ENCODE measurements around the gene CFAP74.

DNA sequence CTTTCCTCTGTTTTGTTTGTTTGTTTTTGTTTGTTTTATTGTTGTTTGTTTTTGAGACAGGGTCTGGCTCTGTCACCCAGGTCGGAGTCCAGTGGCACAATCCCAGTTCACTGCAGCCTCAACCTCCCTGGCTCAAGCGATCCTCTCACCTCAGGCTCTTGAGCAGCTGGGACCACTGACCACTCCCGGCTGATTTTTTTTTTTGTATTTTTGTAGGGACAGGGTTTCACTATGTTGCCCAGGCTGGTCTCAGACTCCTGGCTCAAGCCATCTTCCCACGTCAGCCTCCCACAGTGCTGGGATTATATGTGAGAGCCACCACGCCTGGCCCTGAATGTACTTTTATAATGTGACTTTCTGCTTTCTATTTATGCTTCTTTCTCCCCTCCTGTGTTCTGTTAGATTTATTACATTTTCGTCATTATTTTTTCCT, 93.5 kb downstream of the CFAP74 start:
- no peak for TF ChIP-seq EZH2 (IDR thresholded peaks at IDR 0.05; ENCODE audit: borderline replicate concordance, low read depth, low read length)
- TF ChIP-seq ZFX (CRISPR knock-in tag; IDR thresholded peaks at IDR 0.05) = no peak
- TF ChIP-seq COPS2 (conservative IDR thresholded peaks at IDR 0.05) = no peak
- TF ChIP-seq ZNF785 (CRISPR knock-in tag; IDR thresholded peaks at IDR 0.05) = no peak
- TF ChIP-seq, protein P1, sequence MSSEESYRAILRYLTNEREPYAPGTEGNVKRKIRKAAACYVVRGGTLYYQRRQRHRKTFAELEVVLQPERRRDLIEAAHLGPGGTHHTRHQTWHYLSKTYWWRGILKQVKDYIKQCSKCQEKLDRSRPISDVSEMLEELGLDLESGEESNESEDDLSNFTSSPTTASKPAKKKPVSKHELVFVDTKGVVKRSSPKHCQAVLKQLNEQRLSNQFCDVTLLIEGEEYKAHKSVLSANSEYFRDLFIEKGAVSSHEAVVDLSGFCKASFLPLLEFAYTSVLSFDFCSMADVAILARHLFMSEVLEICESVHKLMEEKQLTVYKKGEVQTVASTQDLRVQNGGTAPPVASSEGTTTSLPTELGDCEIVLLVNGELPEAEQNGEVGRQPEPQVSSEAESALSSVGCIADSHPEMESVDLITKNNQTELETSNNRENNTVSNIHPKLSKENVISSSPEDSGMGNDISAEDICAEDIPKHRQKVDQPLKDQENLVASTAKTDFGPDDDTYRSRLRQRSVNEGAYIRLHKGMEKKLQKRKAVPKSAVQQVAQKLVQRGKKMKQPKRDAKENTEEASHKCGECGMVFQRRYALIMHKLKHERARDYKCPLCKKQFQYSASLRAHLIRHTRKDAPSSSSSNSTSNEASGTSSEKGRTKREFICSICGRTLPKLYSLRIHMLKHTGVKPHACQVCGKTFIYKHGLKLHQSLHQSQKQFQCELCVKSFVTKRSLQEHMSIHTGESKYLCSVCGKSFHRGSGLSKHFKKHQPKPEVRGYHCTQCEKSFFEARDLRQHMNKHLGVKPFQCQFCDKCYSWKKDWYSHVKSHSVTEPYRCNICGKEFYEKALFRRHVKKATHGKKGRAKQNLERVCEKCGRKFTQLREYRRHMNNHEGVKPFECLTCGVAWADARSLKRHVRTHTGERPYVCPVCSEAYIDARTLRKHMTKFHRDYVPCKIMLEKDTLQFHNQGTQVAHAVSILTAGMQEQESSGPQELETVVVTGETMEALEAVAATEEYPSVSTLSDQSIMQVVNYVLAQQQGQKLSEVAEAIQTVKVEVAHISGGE (CRISPR knock-in tag; IDR thresholded peaks at IDR 0.05) = no peak
- TF ChIP-seq CBX3 (IDR thresholded peaks at IDR 0.05; ENCODE audit: borderline replicate concordance in 1 of 2, low read length in 2 of 2) = no peak
- no peak for TF ChIP-seq POLR2AphosphoS5 (IDR thresholded peaks at IDR 0.05; ENCODE audit: control insufficient read depth, insufficient read depth, low read depth, low read length)
- TF ChIP-seq ATF7 (IDR thresholded peaks at IDR 0.05) = no peak
- TF ChIP-seq ZNF766 (CRISPR knock-in tag; conservative IDR thresholded peaks at IDR 0.05) = no peak
- TF ChIP-seq ZNF696 (CRISPR knock-in tag; conservative IDR thresholded peaks at IDR 0.05) = no peak
- TF ChIP-seq, protein P2, sequence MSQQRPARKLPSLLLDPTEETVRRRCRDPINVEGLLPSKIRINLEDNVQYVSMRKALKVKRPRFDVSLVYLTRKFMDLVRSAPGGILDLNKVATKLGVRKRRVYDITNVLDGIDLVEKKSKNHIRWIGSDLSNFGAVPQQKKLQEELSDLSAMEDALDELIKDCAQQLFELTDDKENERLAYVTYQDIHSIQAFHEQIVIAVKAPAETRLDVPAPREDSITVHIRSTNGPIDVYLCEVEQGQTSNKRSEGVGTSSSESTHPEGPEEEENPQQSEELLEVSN (IDR thresholded peaks at IDR 0.05; ENCODE audit: borderline replicate concordance in 1 of 2, extremely low read depth in 1 of 2, insufficient read depth in 1 of 2, insufficient read length in 1 of 2, low read depth in 1 of 2, low read length in 1 of 2, poor library complexity in 1 of 2, severe bottlenecking in 1 of 2) = no peak
- TF ChIP-seq CBFA2T2 (conservative IDR thresholded peaks at IDR 0.05) = no peak
